GF-D8 (cell line): ENCODE measurements around the gene CLPTM1L.

Experiments used
- DNase-seq: peaks from one replicate; lab custom pipeline; 2025; lab: John Stamatoyannopoulos, UW

CLPTM1L gene, protein sequence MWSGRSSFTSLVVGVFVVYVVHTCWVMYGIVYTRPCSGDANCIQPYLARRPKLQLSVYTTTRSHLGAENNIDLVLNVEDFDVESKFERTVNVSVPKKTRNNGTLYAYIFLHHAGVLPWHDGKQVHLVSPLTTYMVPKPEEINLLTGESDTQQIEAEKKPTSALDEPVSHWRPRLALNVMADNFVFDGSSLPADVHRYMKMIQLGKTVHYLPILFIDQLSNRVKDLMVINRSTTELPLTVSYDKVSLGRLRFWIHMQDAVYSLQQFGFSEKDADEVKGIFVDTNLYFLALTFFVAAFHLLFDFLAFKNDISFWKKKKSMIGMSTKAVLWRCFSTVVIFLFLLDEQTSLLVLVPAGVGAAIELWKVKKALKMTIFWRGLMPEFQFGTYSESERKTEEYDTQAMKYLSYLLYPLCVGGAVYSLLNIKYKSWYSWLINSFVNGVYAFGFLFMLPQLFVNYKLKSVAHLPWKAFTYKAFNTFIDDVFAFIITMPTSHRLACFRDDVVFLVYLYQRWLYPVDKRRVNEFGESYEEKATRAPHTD

DNA sequence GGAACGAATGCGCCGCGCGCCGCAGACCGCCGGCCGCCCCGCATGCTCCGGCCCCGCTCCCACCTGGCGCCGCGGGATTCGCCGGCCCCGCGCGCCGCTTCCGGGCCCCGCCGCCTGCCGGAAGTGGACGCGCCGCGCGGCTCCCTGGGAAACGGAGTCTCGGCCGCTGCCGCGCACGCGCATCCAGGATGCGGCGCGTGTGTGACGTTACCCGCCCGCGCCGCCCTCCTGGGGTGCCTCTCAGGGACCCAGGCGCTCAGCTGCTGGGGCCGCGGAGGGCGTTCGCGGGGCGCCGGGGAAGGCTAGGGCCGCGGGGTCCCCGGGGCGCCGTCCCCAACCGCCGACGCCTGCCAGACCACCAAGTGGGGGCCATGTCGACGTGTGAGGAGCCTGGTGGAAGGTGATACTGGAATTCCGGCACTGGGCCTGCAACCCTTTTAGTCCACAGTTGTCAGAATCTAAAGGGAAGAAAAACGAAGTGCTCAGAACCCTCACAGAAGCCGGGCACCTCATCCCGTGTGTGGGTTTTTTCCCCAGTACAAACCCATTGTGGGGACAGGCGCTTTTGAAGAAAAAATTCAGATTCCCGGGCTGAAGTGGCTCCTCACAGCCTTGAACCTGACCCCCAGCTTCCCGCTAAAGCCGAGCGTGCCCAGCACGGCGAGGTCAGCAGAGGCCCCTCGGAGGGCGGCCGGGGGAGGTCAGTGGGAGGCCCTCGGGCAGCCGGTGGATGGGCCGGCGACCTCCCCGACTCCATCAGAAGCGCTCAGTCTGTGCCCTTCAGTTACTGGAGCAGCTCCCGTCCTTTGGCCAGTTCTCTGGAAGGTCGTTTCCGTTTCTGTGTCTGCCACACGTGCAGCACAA lies at the start of gene CLPTM1L:
TSS of gene CLPTM1L (minus strand) at position 125 of the 864 bp plus-strand sequence. CDS start 258 bp downstream, outside the sequence.
- DNase-seq = peak; percentile 29

DNA sequence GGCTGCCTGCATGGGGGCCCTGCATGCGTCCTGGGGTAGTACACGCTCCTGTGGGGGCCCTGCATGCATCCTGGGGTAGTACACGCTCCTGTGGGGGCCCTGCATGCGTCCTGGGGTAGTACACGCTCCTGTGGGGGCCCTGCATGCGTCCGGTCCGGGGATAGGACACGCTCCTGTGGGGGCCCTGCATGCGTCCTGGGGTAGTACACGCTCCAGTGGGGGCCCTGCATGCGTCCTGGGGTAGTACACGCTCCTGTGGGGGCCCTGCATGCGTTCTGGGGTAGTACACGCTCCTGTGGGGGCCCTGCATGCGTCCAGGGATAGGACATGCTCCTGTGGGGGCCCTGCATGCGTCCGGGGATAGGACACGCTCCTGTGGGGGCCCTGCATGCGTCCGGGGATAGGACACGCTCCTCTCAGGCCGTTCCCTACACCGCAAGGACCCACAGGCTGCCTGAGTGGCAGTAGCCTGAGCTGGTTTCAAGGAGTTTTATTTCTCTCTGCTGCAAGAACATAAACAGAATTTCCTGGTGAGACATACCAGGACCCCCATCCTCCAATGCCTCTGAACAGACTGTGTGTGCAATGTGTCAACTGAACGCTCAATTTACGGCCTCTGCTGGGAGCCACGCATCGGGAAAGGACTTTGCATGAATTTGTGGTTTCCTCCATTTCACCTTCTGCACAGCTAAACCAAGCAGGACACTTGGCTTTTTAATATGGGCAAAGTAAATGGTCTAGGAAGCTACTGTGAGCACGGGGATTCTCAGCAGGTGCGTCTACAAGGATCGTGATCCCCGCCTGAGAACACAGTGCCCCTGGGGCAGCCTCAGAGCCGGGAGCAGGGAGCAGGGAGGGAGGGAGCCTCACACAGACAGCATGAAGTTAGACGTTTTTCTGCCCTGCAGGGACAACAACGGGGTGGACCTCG lies 48.9 kb upstream of the CLPTM1L start:
- no peak for DNase-seq

DNA sequence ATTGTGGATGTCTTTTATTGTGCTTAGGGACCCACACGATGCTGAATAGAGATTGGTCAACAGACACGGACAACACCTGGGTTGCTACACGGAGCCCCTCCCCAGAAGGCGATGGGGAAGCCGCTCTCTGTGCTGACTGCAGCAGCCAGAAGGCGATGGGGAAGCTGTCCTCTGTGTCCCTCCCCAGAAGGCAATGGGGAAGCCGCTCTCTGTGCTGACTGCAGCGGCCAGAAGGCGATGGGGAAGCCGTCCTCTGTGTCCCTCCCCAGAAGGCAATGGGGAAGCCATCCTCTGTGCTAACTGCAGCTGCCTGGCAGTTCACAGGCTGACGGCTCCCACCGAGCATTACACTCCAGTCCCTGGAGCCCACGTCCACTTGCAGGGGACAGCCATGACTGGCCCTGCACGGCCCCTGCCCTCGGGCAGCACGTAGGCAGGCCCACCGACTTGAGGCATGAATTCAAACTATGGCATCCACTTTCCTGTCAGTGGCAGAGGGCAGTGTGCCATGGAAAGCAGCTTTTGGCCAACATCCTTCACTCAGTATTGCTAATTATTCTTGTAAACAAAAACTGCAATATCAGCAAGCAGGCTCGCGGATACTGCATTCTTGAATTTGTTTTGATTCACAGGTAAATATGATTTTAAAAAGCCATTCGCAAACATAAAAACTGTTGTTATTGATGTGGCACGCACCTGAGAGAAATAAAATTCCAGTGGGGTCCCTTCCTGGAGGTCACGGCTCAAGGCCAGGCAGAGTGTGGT lies 48.1 kb upstream of the CLPTM1L start:
- no peak for DNase-seq

DNA sequence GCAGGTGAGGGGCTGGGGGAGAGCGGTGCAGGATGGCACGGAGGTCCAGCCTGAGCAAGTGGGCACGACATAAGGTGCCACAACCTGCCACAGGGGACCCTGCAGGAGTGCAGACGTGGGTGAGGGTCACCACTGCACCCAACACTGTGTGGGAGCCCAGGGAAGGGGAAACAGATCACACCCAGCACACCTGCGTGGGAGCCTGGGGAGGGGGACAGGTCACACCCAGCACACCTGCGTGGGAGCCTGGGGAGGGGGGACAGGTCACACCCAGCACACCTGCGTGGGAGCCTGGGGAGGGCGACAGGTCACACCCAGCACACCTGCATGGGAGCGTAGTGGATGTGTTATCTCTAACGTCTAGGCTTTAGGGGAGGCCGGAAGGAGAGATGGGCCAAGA lies 47.4 kb upstream of the CLPTM1L start:
- no peak for DNase-seq

DNA sequence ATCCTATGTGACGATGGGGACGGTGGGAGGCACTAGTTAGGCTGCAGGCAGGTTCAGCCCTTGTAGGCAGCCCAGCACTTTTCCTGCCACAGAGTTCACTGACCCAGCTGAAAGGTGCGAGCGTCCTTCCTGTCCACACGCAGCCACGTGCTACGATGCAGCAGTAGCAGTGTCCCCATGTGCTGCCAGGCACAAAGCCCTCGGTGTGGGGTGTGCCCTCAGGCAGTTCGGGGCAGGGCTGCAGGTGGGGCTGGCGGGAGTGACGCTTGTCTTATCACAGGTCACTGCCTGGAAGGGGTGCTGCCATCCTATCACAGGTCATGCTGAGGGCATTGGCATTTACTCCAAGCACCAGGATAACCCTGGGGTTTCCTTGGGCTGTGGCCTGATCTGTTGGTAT lies 46.8 kb upstream of the CLPTM1L start:
- no peak for DNase-seq

DNA sequence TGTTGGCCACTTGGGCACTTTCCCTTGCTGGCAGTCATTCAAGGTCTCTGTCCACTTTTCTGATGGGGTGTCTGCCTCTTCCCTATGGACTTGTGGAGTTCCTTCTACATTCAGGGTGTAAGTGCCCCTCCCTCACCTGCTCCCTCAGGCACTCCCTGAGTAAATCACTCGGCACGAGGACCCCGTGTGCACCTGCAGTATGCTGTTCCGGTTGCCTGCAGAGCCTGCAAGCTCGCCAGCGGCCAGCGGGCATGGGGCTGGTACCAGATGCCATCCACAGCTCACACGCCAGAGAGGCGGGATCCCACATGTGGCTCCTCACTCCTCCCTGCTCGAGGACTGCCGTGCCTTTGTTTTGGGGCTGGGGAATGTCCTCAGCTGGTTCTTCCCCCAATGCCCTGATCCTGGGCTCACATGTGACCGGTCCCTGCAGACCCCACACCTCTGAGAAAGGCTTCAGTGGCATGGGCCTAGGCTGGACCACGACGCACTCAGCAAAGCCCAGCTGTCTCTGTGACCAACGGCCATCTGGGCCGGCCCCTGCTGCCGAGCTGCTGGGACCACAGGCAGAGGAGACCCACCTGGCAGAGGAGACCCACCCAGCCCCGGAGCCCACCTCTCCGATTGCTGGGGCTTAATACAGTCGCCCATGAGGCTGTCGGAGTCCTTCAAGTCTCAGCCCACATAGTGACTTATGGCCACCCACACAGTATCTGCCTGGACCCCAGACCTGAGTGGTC lies 46.1 kb upstream of the CLPTM1L start:
- DNase-seq = no peak

DNA sequence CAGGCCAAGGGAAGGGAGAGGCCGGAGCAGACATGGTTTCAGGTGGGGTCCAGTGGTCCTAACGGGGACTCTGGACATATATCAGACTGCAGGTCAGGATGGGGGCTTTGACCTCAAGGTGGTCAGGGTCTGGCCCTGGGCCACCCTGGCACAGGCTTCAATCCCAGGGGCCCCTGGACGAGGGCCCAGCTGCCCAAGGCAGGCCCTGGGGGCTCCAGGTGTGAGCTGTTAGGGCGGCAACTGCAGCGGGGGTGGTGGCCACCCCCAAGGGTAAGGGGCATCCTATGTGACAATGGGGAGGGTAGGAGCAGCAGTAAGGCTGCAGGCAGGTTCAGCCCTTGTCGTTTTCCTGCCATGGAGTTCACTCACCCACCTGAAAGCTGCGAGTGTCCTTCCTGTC lies 45.4 kb upstream of the CLPTM1L start:
- DNase-seq = no peak

DNA sequence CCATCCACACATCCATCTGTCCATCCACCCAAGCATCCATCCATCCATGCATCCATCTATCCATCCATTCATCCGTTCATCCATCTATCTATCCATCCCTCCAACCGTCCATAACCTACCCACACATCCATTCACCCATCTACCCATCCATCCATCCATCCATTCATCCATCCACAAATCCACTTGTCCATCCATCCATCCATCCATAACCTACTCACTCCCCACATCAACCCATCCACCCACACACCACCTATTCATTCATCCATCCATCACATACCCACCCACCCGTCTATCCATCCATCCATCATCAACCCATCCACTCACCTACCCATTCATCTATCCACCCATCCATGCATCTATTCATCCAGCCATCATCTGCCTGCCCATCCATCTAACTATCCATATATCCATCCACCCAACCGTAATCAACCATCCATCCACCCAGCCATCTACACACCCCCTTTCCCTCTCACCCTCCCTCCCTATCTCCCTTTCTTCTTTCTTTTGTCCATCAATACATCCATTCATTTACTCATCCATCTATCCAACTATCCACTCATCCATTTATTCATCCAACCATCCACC lies 43.6 kb upstream of the CLPTM1L start:
- no peak for DNase-seq

DNA sequence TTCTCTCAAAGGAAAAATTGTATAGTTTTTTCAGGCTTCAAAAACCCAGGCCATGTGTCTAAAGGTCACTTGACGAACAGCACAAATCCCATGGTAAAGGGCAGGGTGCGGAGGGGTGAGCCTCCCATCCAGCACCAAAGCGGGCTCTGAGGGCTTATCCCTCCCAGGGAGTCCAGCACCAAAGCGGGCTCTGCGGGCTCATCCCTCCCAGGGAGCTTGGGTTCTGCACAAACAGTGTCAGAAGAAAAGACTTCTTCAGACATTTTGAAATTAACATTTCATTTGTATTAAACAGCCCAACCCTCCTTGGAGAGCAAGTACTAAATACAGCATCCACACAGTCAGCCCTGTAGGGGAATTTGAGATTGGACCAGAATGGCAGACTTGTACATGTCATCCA lies 43.0 kb upstream of the CLPTM1L start:
- no peak for DNase-seq

DNA sequence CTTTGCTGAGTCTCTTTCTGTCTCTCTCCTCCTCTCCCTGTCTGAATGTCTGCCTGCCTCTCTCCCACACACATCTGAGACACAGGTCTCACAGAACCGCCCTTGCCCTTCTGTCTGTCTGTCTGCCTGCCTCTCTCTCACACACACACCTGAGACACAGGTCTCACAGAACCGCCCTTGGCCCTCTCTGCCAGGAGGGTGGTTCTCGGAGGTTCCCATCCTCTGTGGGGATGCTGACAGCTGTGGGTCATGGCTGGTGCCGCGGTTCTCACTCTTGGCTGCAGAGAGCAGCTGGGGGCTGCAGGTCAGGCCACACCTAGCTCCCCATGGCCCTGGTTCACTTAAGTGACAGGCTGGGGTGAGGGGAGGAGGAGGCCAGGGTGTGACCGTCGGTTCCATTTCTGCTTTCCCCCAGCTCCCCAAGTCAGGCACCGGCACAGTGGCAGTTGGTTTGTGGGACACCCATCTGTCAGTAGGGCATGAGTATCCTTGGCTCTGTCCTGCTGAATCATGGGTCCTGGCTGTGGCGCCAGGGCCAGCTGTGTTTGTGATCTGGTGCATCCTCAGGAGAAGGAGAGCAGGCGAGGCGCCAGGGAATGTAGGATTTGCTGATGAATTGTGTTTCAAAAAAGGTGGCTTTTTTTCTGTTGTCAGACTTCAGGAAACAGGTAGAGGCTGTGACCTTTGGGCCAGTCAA lies 42.3 kb upstream of the CLPTM1L start:
- DNase-seq = no peak

DNA sequence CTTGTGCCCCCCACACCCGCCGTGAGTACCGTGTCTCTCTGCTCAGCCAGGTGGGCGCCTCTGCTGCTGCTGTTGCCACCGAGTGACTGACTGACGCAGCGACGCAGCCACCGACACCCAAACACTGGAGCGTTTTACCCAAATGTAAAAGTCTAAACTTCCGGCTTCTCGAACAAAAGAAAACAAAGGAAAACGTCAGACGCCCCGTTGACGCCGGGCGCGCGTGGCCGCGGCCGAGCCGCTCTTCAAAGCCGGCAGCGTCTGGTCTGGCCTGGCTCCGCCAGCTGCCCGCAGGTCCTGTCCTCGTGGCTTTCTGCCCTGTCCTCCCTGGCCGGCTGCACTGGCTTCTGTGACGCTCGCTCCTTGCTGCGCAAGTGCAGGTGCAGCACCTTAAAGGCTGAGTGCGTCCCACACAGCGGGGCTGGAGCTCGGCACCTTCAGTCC lies 41.4 kb upstream of the CLPTM1L start:
- DNase-seq = no peak

DNA sequence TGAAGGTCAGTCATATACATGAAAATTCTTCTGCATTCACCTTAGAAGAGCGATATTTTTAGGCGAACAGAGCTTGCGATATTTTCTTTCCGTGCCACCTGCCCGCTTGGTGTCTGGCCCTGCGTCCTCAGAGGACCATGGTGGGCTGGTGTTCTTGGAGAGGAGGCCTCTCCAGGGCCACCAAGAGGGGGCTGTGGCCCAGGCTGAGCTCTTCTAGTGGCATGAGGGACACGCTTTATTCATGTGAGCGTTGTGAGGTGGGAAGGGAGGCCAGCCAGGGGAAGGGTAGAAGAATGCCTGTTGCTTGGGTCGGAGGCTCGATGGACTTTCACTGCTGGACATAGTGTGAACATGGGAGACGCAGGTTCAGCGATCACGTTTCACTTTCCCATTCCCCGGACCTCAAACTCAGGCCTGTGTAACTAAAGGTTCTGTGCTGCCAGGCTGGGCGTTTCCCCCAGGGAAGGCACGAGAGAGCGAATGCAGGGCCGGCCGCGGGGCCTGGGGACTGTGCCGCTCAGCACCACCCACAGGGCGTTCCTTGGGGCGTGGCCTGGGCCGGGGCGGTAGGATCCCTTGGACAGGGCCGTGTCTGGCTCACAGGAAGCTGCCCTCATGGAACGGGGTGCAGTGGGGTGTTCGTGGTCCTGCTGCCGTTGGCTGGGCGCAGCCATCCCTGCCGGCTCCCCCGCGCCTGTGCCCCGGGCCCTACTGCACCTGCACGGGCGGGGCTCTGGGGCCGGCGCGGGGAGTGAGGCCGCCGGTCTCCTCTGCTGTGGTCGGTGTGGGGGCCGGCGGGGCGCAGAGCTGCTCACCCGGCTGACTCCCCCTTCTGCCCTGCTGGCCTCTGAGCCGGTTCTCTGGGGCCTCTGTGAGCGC lies 40.7 kb upstream of the CLPTM1L start:
- no peak for DNase-seq

DNA sequence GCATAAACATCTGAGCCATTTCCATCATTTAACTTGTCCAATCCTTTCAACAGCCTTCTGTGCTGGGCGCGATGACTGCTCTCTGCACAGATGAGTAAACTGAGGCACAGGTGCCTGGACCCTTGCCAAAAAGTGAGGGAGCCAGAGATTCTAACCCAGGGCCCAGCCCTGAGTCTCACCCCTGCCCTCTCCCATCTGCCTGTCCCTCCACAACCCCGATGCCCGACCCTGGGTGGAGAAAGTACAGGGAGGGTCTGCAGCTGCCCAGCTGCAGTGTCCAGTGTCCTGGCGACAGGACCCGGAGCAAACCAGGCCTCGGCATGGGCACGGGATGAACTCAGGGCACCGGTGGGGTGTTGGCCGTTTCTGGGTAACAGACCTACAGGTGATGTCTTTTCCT lies 39.6 kb upstream of the CLPTM1L start:
- DNase-seq = no peak

DNA sequence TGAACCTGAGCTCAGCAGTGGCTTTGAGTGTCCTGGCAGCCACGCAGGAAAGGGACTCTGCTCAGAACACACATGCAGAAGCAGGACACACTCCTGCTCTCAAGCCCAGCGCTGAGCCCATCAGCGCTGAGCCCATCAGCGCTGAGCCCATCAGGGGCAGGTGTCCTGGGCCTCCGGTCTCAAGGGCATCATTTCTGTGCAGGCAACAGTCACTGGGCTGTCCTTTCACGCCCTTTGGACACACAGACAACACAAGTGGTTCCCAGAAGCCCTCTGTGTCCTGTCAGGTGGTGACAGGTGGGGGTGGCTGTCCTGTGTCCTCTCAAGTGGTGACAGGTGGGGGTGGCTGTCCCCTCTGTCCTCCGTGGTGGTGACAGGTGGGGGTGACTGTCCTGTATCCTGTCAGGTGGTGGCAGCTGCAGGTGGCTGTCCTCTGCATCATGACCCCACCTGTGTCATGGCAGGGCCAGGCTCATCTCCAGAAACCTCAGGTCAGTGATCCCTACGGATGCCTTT lies 39.0 kb upstream of the CLPTM1L start:
- no peak for DNase-seq

DNA sequence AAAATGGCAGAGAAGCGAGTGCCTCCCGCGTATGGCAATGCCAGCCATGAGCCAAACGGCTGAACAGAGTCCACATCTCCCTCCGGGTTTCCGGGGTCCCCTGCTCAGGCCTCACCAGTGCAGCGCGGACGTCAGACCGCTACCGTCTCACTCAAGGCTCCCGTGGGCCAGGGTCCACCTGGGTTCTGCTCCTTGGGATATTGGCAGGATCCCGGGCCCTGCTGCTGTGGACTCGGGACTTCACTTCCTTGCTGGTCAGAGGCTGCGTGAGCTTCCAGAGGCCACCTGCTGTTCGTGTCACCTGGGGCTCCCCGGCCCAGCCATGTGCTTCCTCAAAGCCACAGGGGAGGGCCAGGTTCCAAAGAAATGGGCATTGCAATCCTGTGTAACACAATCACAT lies 38.4 kb upstream of the CLPTM1L start:
- DNase-seq = no peak

DNA sequence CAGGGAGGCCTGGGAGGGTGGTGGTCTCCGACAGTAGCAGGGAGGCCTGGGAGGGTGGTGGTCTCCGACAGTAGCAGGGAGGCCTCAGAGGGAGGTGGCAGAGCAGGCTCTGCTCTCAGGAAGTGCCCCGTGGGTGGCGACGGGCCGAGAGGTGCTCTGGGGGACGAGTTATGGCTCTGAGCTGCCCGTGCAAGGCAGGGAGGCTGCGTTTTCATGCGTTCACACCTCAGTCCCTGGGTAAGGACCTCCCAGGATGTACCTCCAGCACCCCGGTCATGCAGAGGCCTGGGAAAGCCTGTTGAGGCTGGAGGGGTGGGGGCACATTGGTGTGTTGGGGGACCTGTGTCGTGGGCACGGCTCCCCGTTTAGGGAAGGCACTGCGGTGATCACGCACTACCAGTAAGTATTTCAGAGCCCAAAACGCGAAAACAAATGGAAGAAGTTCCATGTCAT lies 37.4 kb upstream of the CLPTM1L start:
- no peak for DNase-seq

DNA sequence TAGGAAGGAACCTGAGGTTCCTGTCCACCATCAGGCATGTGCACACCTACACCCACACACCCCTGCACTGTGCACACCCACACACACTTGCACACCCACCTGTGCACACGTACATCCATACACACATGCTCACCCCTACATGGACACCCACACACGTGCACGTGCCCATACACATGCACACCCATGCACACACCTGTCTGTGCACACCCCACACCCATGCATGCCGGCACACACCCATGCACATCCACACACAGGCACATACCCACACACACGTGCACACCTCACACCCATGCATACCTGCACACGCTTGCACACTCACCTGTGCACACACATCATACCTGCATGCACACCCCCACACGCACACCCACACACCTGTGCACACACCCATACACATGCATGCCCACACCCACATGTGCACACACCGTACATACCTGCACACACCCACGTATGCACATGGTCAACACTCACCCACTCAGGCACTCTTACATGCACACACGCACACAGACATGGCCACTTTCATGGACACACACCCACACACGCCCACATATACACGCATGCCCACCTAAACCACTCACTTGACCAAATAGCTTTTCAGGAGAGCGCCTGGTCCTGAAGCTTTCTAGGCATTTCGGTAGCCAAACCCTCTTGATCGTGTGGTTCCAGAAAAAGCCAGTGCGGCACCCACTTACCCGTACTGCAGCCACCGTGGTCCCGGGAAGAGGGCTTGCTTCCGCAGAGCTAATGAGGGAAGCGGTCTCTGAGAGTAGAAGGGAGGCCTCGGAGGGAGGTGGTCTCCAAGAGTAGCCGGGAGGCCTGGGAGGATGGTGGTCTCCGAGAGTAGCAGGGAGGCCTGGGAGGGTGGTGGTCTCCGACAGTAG lies 36.7 kb upstream of the CLPTM1L start:
- DNase-seq = no peak
